Endothelial cell of hepatic sinusoid (primary cell): ENCODE measurements around the gene TACC2.
"Not testable (repeated sequence)": the region's sequence is repeated elsewhere in the genome, so short reads cannot be mapped to it uniquely, and the experiment has no call there.

ENCODE experiments used
- in situ Hi-C: cut with HindIII; loops from 2 replicates; pipeline ENCODE4 v1.10.0; 2017; ENCODE audit warnings: low sequenced_read_pairs

Gene TACC2

GRCh38 chr10:122182308-122182707 lies 193.3 kb downstream of the TACC2 start:
- in situ Hi-C loops: no loop called here

DNA sequence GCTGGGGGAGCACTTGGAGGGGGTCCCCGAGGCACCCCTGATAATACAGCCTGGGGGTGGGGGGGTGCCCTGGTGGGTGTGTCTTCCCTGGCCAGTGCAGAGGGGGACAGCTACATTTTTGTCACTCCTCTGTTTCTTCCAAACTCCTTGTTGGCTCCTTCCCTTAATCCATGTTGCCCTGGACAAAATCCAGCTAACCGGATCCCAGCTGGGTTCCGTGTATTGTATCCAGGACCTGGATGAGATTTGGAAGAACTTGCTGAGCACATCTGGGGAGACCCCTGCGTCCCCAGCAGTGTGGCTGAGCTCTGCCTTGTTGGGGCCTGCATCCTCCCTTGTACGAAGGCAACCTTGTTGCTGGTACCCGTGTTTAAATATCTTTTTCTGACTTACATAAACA lies 195.3 kb downstream of the TACC2 start:
- in situ Hi-C loops: no loop called here

DNA sequence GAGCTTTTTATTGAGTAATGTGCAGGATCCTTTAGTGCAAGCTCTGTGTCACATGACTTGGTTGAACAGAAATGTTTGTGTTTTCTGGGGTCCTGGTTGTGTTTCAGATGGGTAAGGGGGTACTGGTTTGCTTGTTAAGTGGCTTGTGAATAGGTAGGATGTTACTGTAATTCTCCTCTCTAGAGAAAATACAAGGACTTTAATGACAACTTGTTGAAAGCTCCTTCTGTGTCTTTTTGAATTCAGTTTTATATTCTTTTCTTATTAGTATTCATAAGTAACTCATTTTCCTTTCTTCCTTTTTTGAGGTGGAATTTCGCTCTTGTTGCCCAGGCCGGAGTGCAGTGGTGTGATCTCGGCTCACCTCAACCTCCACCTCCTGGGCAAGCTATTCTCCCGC lies 196.7 kb downstream of the TACC2 start:
- in situ Hi-C loops: no loop called here

- in situ Hi-C loops: no loop called here
These were observed 198.2 kb downstream of the TACC2 start for GRCh38 chr10:122186816-122187810.

GRCh38 chr10:122188706-122189105 lies 199.7 kb downstream of the TACC2 start:
- in situ Hi-C loops: no loop called here

- in situ Hi-C loops: no loop called here
These were observed 200.2 kb downstream of the TACC2 start for GRCh38 chr10:122189185-122189584.

GRCh38 chr10:122190176-122190943 lies 201.4 kb downstream of the TACC2 start:
- in situ Hi-C loops: no loop called here

- in situ Hi-C loops: no loop called here
These were observed 203.1 kb downstream of the TACC2 start for GRCh38 chr10:122191936-122192541.

- in situ Hi-C loops: no loop called here
These were observed 205.3 kb downstream of the TACC2 start for GRCh38 chr10:122194251-122194650.

DNA sequence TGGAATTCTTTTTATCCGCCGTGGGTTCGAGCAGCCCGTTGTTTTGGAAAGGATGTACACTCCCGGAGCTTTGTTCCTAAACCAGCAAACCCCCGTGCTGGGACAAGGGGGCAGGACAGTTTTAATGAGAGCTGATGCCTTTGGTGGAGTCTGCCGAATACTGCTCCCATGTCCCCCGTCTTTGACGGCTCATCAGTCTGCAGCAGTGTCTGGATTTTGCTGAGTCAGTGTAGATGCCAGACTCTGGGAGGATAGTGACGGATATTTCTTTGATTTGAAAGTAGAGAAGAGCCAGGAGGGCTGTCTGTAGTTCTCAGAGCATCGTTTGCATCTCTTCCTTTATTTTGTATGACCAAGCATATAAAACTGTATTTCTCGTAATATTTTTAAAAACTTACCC lies 207.3 kb downstream of the TACC2 start:
- in situ Hi-C loops: no loop called here

DNA sequence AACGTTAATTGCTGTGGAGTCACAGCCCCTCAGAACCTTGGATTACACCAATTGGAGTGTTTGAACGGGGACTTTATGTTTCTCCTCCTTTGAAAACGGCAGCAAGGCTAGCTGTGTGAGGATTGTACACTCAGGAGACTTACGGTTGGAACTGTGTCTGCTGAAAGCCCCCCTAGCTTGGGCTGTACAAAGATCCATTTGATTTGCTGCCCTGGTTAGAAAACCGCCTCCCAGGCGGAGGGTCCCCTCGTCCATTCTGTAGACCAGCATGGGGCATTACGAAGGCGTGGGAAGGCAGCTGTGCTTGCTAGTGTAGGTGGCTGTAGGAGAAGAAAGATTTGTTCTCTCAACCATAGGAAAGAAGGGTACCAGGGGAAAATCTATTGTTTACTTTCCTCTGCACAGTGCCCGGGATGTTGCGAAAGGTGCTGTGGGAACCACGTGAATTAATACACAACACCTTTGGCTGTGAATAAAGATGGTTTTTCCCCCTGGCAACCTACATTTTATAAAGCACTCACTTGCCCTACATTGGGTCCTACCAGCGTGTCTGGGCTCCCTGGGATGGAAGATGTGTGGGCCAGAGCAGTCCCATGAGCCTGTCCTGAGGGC lies 208.8 kb downstream of the TACC2 start:
- in situ Hi-C loops: no loop called here

- in situ Hi-C loops: no loop called here
These were observed 209.7 kb downstream of the TACC2 start for GRCh38 chr10:122198631-122199030.

- in situ Hi-C loops: no loop called here
These were observed 210.1 kb downstream of the TACC2 start for GRCh38 chr10:122199070-122199469.

DNA sequence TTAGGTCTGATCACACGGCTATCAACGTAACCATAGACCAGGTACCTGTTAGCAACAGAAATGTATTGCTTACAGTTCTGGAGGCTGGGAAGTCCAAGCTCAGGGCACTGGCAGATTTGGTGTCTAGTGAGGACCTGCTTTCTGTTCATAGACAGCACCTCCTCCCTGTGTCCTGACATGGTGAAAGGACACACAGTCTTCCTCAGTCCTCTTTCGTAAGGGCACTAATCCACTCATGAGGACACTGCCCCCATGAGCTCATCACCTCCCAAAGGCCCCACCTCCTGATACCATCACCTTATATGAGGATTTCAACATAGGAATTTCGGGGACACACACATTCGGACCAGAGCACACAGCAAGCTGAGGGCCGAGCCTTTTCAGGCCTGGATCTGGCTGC lies 210.7 kb downstream of the TACC2 start:
- in situ Hi-C loops: no loop called here

- in situ Hi-C loops: no loop called here
These were observed 212.4 kb downstream of the TACC2 start for GRCh38 chr10:122201401-122201800.

- in situ Hi-C loops: not testable (repeated sequence)
These were observed 214.2 kb downstream of the TACC2 start for GRCh38 chr10:122203180-122203579.

GRCh38 chr10:122204691-122205489 lies 215.9 kb downstream of the TACC2 start:
- in situ Hi-C loops: loop anchor here (5.0 kb wide), 1 partner anchor 63 kb away; no protein-coding TSS in a partner anchor

DNA sequence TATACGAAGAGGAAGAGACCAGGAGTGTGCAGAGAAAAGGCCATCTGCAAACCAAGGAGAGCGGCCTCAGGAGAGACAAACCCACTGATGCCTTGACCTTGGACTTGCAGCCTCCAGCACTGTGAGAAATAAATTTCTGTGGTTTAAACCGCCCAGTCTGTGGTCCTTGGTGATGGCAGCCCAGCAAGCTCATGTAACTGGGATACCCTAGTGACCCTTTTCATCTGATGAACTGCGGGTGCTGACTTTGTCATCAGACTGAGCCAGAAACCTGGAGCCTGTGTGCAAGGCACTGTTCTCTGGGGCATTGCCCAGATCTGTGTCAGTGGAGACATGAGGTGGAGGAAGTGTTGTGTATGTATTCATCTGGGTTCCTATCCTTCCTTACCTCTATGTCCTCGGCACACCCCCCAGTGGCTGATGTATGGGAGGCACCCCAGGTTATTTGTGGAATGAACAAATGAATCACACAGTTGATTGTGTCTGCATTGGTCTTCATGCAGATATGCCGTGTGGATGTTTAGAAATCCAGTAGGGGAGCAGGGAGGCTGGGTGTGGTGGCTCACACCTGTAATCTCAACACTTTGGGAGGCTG lies 217.6 kb downstream of the TACC2 start:
- in situ Hi-C loops: loop anchor here (5.0 kb wide), 1 partner anchor 64 kb away; no protein-coding TSS in a partner anchor

GRCh38 chr10:122207163-122207562 lies 218.2 kb downstream of the TACC2 start:
- in situ Hi-C loops: loop anchor here (5.0 kb wide), 1 partner anchor 65 kb away; no protein-coding TSS in a partner anchor
